ENCODE measurements around the gene P4HTM.

P4HTM gene

GRCh38 chr3:49007068-49007770 is 17.2 kb downstream of the P4HTM start, which contains the start of gene WDR6:
WDR6 (plus strand) TSS chr3:49007391; CDS start chr3:49007432, 41 bp downstream.
- peak within 1 kb of the TSS; percentile 74 for H3K4me3 ChIP-seq (ENCODE audit: low read depth, low read length)
- H3K36me3 ChIP-seq (ENCODE audit: control insufficient read depth in 2 of 2, insufficient read depth in 1 of 2, low read length in 2 of 2) = peaks cover 3 to 18% of the 10 kb centered on the region in 2 experiments; a peak in 2 of 3 replicates
- H3K27ac ChIP-seq (ENCODE audit: extremely low read depth, low read depth, low read length) = peak within 1 kb of the TSS; percentile 93
- CTCF ChIA-PET = interaction anchor here (0.5 to 3.8 kb wide), 10 partner anchors 14 to 689 kb away, joined by 3 to 20 read pairs (median 4); partner anchors contain the start of genes NDUFAF3 and P4HTM
- no peaks in the 10 kb centered on the region for H3K9me3 ChIP-seq (ENCODE audit: control insufficient read depth, insufficient read depth, low read depth, low read length)
- POLR2A ChIA-PET = interaction anchor here (0.6 to 4.4 kb wide), 19 partner anchors 11 to 461 kb away, joined by 3 to 141 read pairs (median 5); partner anchors contain the start of genes ARIH2, DALRD3, IMPDH2 and IP6K2
- no peaks in the 10 kb centered on the region for H3K4me1 ChIP-seq (ENCODE audit: control insufficient read depth, insufficient read depth, low read length)
- TF ChIP-seq ZNF202 (tag by site-specific recombination; IDR thresholded peaks at IDR 0.05; ENCODE audit: borderline replicate concordance) (no peak), ZNF555 (tag by site-specific recombination; conservative IDR thresholded peaks at IDR 0.05) (no peak), GFI1B (tag by site-specific recombination; IDR thresholded peaks at IDR 0.05) (no peak), ZNF211 (tag by site-specific recombination; IDR thresholded peaks at IDR 0.05; ENCODE audit: low read depth) (no peak), YY1 (tag by site-specific recombination; IDR thresholded peaks at IDR 0.05) (peak; percentile 75), ZNF677 (tag by site-specific recombination; IDR thresholded peaks at IDR 0.05) (no peak), ZNF510 (tag by site-specific recombination; IDR thresholded peaks at IDR 0.05; ENCODE audit: insufficient replicate concordance) (no peak), ZNF366 (tag by site-specific recombination; conservative IDR thresholded peaks at IDR 0.05) (0 out of 2 replicates have a peak, but pooled peaks have one; percentile 53), ZNF16 (tag by site-specific recombination; IDR thresholded peaks at IDR 0.05; ENCODE audit: low read depth) (no peak), ZNF23 (tag by site-specific recombination; IDR thresholded peaks at IDR 0.05; ENCODE audit: borderline replicate concordance) (no peak), ZNF133 (tag by site-specific recombination; IDR thresholded peaks at IDR 0.05) (no peak), BCL11B (tag by site-specific recombination; IDR thresholded peaks at IDR 0.05; ENCODE audit: low read depth) (peak; percentile 42; the same call in 1 of the 2 replicates), TRIM28 (IDR thresholded peaks at IDR 0.05; ENCODE audit: borderline replicate concordance, low read length) (no peak), SP7 (tag by site-specific recombination; IDR thresholded peaks at IDR 0.05) (peak; percentile 84), ZNF10 (tag by site-specific recombination; IDR thresholded peaks at IDR 0.05) (no peak), EGR2 (tag by site-specific recombination; IDR thresholded peaks at IDR 0.05; ENCODE audit: low read depth) (no peak), SP2 (tag by site-specific recombination; IDR thresholded peaks at IDR 0.05) (peak; percentile 95), ZNF596 (tag by site-specific recombination; IDR thresholded peaks at IDR 0.05) (no peak), ZFHX2 (tag by site-specific recombination; conservative IDR thresholded peaks at IDR 0.05) (peak; percentile 48), PRDM4 (tag by site-specific recombination; IDR thresholded peaks at IDR 0.05) (no peak), FEZF1 (tag by site-specific recombination; IDR thresholded peaks at IDR 0.05) (no peak), REPIN1 (tag by site-specific recombination; IDR thresholded peaks at IDR 0.05; ENCODE audit: low read depth) (0 out of 2 replicates have a peak, but pooled peaks have one; percentile 74), ZNF175 (tag by site-specific recombination; IDR thresholded peaks at IDR 0.05) (no peak), ZNF645 (tag by site-specific recombination; IDR thresholded peaks at IDR 0.05) (no peak), KLF16 (tag by site-specific recombination; IDR thresholded peaks at IDR 0.05) (peak; percentile 85; the same call in 1 of the 2 replicates), ZNF138 (tag by site-specific recombination; IDR thresholded peaks at IDR 0.05; ENCODE audit: borderline replicate concordance) (no peak), ZNF473 (tag by site-specific recombination; IDR thresholded peaks at IDR 0.05) (no peak)
- TF ChIP-seq, protein P1, sequence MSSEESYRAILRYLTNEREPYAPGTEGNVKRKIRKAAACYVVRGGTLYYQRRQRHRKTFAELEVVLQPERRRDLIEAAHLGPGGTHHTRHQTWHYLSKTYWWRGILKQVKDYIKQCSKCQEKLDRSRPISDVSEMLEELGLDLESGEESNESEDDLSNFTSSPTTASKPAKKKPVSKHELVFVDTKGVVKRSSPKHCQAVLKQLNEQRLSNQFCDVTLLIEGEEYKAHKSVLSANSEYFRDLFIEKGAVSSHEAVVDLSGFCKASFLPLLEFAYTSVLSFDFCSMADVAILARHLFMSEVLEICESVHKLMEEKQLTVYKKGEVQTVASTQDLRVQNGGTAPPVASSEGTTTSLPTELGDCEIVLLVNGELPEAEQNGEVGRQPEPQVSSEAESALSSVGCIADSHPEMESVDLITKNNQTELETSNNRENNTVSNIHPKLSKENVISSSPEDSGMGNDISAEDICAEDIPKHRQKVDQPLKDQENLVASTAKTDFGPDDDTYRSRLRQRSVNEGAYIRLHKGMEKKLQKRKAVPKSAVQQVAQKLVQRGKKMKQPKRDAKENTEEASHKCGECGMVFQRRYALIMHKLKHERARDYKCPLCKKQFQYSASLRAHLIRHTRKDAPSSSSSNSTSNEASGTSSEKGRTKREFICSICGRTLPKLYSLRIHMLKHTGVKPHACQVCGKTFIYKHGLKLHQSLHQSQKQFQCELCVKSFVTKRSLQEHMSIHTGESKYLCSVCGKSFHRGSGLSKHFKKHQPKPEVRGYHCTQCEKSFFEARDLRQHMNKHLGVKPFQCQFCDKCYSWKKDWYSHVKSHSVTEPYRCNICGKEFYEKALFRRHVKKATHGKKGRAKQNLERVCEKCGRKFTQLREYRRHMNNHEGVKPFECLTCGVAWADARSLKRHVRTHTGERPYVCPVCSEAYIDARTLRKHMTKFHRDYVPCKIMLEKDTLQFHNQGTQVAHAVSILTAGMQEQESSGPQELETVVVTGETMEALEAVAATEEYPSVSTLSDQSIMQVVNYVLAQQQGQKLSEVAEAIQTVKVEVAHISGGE (tag by site-specific recombination; conservative IDR thresholded peaks at IDR 0.05; ENCODE audit: low read depth) = no peak; the same call in 1 of the 2 replicates
- TF ChIP-seq, protein P2, sequence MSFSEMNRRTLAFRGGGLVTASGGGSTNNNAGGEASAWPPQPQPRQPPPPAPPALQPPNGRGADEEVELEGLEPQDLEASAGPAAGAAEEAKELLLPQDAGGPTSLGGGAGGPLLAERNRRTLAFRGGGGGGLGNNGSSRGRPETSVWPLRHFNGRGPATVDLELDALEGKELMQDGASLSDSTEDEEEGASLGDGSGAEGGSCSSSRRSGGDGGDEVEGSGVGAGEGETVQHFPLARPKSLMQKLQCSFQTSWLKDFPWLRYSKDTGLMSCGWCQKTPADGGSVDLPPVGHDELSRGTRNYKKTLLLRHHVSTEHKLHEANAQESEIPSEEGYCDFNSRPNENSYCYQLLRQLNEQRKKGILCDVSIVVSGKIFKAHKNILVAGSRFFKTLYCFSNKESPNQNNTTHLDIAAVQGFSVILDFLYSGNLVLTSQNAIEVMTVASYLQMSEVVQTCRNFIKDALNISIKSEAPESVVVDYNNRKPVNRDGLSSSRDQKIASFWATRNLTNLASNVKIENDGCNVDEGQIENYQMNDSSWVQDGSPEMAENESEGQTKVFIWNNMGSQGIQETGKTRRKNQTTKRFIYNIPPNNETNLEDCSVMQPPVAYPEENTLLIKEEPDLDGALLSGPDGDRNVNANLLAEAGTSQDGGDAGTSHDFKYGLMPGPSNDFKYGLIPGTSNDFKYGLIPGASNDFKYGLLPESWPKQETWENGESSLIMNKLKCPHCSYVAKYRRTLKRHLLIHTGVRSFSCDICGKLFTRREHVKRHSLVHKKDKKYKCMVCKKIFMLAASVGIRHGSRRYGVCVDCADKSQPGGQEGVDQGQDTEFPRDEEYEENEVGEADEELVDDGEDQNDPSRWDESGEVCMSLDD (tag by site-specific recombination; IDR thresholded peaks at IDR 0.05) = peak; percentile 89; the same call in 1 of the 2 replicates

All from HEK293 (cell line).